ENCODE measurements around the gene MBD5. TPM values are rescaled to one million over a fixed set of nuclear protein-coding genes. Genes with fewer than 3 reads are reported as not detected.
A peak's percentile ranks its signal among the peaks of the same experiment; 100 is the strongest.

Gene MBD5
- polyA plus RNA-seq, 2 of the 4 experiments (the other 2 are of a cell fraction): 5.4 to 24.1 TPM

DNA sequence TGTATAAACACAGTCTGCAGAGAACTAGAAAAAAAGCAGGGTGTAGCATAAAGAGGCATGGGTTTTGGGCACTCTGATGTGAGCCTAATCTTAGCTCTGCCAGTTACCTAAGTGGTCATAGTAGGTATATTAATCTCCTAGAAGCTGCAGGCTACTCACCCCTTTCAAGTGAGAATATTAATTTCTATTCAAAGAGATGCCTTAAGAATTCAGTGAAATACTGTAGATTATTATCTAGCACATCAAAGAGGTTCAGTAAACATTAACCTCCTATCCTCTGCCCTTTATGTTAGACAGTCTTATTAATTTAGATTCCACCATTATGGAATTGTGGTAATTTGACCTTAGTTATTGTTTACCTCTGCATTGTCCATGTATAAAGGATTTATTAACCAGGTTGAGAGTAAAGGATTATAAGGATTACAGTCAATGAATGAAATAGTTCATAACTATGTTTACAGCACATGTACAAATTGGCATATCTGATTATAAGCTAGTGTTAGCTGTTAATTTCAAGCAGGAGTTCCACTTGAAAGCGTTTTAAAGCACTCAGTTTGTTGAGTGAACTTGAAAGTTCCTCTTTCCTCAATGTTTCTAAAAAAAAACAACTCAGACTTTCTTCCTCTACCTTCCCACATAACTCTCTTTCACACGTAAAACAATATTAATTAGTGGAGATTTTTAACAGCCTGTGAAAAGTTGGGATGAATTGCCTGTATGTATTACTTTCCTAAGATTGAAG is 473.1 kb downstream of the MBD5 start:
- POLR2A ChIA-PET: no interaction called here
- ATAC-seq (no peak), DNase-seq (ENCODE audit: low read depth in 1 of 2, low spot score in 1 of 2) (no peak), FAIRE-seq (no peak)
- H3K4me3 ChIP-seq: no peak overlapping the region
- 39% methylated on average over 2 of the region's 2 CpGs for WGBS (ENCODE audit: missing lambda C conversion rate)
- H3K4me1 ChIP-seq: no peaks in the 10 kb centered on the region
- H3K4me2 ChIP-seq: no peak overlapping the region
- H3K27ac ChIP-seq: no peak overlapping the region
- CTCF ChIA-PET: interaction anchor here (0.5 kb wide), 1 partner anchor 434 kb away, joined by 3 read pairs; no protein-coding TSS in a partner anchor
- no peaks in the 10 kb centered on the region for H3K9me3 ChIP-seq
- no peak for TF ChIP-seq RFX5 (IDR thresholded peaks at IDR 0.05)
- no peak for TF ChIP-seq ELK1 (IDR thresholded peaks at IDR 0.05; ENCODE audit: low read depth, low read length)
- TF ChIP-seq EHMT2 (IDR thresholded peaks at IDR 0.05; ENCODE audit: low read depth): no peak
- TF ChIP-seq NR3C1 (IDR thresholded peaks at IDR 0.05): no peak
- no peak for TF ChIP-seq BCL3 (IDR thresholded peaks at IDR 0.05)
- TF ChIP-seq PHF8 (IDR thresholded peaks at IDR 0.05; ENCODE audit: borderline replicate concordance, low read depth): no peak
- TF ChIP-seq SMC3 (IDR thresholded peaks at IDR 0.05): no peak
- TF ChIP-seq KDM1A (IDR thresholded peaks at IDR 0.05; ENCODE audit: low read depth): no peak
- no peak for TF ChIP-seq CBX8 (IDR thresholded peaks at IDR 0.05)

DNA sequence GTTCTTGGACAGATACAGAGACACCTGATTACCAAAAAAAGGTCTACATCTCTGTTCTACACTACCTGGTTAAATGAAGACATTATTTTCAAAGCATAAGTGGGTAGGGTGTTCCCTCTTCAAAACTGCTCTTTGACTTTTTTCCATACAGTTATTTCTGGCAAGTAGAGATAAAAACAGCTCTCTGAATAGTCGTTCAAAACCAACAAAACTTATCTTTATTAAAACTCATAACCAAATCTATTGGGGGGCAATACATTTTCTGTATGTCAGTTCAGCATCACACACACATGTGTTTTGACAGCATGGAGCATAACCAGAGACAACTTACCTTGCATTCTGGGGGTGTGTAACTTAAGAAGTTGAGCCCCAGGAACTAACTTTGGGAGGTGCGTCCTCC is 474.7 kb downstream of the MBD5 start:
- ChIA-PET CTCF (interaction anchor here (0.6 to 0.8 kb wide), 2 partner anchors 14 to 559 kb away, joined by 3 read pairs; no protein-coding TSS in a partner anchor), POLR2A (no interaction called here)
- H3K4me2 ChIP-seq: no peak overlapping the region
- WGBS (ENCODE audit: missing lambda C conversion rate): 69% methylated on average over 2 of the region's 2 CpGs
- no peak for TF ChIP-seq HEYL (CRISPR knock-in tag; IDR thresholded peaks at IDR 0.05)
- TF ChIP-seq HOXA7 (CRISPR knock-in tag; IDR thresholded peaks at IDR 0.05): no peak
- no peak for TF ChIP-seq ZNF302 (CRISPR knock-in tag; IDR thresholded peaks at IDR 0.05)
- no peaks in the 10 kb centered on the region for H3K9me3 ChIP-seq
- FAIRE-seq (no peak), DNase-seq (ENCODE audit: low read depth in 1 of 2, low spot score in 1 of 2) (no peak), ATAC-seq (no peak)
- H3K27ac ChIP-seq: no peak overlapping the region
- H3K4me3 ChIP-seq: no peak overlapping the region
- no peaks in the 10 kb centered on the region for H3K4me1 ChIP-seq

DNA sequence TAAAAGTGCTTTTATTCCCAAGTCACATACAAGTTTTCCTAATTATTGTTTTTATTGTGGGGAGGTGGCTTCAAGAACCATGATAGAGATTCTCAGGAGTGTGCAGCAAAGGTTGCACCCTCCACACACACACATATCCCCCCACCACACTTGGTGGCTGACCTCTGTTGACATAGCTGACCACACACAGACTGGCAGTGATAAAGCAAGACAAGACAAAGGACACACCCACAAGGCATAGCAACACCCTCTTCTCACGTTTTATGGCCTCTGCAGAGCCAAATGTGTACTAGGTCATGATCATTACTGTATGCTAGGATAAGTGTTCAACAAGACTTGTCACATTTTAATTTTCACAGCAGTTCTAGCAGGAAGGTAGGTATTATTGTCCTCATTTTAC is 480.7 kb downstream of the MBD5 start:
- H3K9me3 ChIP-seq: no peaks in the 10 kb centered on the region
- H3K27ac ChIP-seq: no peak overlapping the region
- DNase-seq (ENCODE audit: low read depth in 1 of 2, low spot score in 1 of 2): peak in 1 of 2 experiments; percentile 10
- no peaks in the 10 kb centered on the region for H3K4me1 ChIP-seq
- 18% methylated on average over 1 of the region's 1 CpG for WGBS (ENCODE audit: missing lambda C conversion rate)
- no peak overlapping the region for H3K4me2 ChIP-seq
- ATAC-seq: no peak
- ChIA-PET POLR2A (no interaction called here), CTCF (interaction anchor here (1.7 kb wide), 1 partner anchor 8 kb away, joined by 8 read pairs; no protein-coding TSS in a partner anchor)
- H3K4me3 ChIP-seq: no peak overlapping the region
- no peak for FAIRE-seq
- TF ChIP-seq MYC (IDR thresholded peaks at IDR 0.05; ENCODE audit: borderline replicate concordance, low read length): no peak
- TF ChIP-seq NPAS2 (CRISPR knock-in tag; IDR thresholded peaks at IDR 0.05; ENCODE audit: borderline replicate concordance): no peak
- TF ChIP-seq RNF2 (IDR thresholded peaks at IDR 0.05; ENCODE audit: borderline replicate concordance, low read depth): no peak
- TF ChIP-seq MAX (IDR thresholded peaks at IDR 0.05): no peak
- TF ChIP-seq ESRRA (IDR thresholded peaks at IDR 0.05; ENCODE audit: borderline replicate concordance, low read length): no peak
- no peak for TF ChIP-seq BHLHE40 (IDR thresholded peaks at IDR 0.05; ENCODE audit: low read depth, low read length)
- TF ChIP-seq ZNF302 (CRISPR knock-in tag; IDR thresholded peaks at IDR 0.05): no peak
- TF ChIP-seq ZC3H11A (IDR thresholded peaks at IDR 0.05): no peak
- no peak for TF ChIP-seq HOXA7 (CRISPR knock-in tag; IDR thresholded peaks at IDR 0.05)
- TF ChIP-seq ZFP36 (IDR thresholded peaks at IDR 0.05; ENCODE audit: borderline replicate concordance, partially characterized antibody): no peak
- no peak for TF ChIP-seq HOXB5 (CRISPR knock-in tag; IDR thresholded peaks at IDR 0.05)
- TF ChIP-seq CEBPB (IDR thresholded peaks at IDR 0.05): no peak
- no peak for TF ChIP-seq RFX5 (IDR thresholded peaks at IDR 0.05)
- no peak for TF ChIP-seq GATA3 (IDR thresholded peaks at IDR 0.05; ENCODE audit: borderline replicate concordance)
- no peak for TF ChIP-seq JUNB (IDR thresholded peaks at IDR 0.05)
- no peak for TF ChIP-seq TP53 (CRISPR knock-in tag; IDR thresholded peaks at IDR 0.05)
- no peak for TF ChIP-seq EP300 (IDR thresholded peaks at IDR 0.05)
- no peak for TF ChIP-seq ELK1 (IDR thresholded peaks at IDR 0.05; ENCODE audit: low read depth, low read length)

All from A549 (cell line).